HG02588 (cell line): ENCODE measurements around the gene THRB.

Experiments used
- ATAC-seq: cut with Tn5 transposase; IDR thresholded peaks from one replicate; pipeline ENCODE4 v1.9.1; 2021; ENCODE audit warnings: mild to moderate bottlenecking, moderate library complexity; ENCODE audit not compliant: unreplicated experiment

Gene THRB

DNA sequence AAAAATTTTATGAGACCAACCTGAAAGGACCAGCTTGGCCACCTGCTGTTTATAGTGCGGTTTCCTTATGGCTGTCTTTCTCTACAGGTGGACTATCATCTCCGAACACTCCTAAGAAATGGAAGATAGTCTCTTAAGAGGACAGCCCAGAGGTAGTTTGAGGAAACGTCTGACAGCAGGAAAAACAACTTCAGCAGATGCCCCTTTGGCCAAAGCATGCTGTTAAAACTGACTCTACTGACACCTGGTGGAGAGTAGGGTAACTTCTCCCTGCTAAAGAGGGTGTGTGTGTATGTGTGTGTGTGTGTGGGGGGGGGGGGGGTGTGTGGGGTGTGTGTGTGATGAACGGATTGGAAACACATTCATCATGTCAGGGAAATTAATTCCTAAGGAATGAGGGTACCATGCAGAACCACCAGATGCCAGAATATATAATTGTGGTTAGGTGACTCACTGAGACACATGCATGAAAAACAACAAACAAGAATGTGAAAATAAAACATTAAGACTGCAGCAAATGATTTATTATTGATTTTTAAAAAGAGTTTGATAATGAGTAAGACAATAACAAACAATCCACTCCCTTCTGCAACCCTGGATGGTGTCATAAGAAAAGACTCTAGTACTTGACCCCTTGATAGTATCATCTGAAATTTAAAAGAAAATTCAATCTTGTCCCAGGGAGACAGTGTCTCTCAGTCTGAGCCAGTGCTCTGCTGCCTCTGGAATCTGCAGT lies 256.5 kb downstream of the THRB start:
- ATAC-seq, result peak; percentile 75

DNA sequence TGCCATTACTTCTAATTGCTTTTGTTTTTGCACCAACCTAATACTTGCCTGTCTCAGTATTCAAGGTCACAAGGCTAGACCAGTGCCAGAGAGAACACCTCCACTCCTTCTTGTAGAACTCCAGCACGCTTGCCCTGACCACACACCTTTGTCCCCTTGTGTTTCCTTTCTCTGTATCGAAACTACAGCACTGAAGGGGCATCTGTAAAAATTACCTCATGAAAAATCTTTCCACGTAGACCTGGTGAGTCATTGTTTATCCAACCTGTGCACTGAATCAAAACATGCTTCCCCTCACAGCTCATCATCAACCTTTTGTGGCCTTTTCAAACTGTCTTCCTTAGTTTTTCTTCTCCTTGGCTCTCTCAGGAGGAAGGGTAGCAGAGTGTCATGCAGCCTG lies 259.5 kb downstream of the THRB start:
- ATAC-seq, result peak; percentile 47

DNA sequence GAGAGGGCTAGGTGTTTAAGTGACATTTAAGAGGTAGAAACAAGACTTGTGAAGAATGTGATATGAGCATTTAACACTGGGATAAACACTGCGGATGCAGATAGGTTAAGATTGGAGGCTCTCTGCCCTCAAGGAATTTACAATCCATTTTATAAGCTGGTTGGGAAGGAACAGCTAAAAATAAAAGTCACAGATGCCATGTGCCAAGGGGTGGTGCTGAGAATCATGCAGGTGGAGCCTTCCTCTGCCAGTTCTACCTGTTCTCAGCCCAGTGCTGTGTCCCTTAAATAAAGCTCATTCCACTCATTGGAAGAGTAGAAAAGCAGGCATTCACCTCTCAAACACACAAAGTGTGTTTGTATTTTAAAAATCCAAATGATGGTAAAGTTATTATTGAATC lies 261.9 kb downstream of the THRB start:
- no peak for ATAC-seq

DNA sequence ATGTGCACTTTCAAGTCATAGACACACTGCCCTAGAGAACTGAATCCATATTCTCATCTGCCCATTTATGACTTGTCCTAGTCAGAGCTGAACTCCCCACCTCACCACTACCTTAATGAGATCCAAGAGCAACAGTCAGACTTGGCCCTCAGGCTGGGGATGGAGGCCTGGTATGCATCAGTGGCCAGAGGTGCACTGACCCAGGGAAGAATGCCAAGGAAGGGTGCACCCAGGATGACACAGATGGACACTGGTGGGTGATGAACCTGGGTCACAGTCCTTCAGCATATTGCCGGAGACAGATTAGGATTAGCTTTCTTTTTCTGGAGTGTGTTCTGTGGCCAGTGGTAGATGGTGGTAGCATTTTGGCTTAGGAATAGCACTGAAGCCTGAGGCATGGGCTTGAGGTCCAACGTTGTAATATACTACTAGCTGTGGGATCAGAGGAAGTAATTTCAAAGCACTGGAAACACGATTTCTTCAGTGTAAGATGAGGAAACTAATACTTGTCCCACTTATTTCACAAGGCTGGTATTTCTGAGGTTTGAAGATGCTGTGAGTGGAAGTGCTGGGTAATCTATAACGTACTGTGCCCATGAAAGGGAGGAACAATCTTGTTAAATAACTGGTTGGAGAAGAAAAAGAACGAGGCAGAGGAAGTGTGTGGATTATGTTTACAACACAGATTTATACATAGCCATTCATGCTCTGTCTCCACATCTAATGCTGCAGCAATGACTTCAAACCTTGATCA lies 265.0 kb downstream of the THRB start:
- ATAC-seq, result no peak

DNA sequence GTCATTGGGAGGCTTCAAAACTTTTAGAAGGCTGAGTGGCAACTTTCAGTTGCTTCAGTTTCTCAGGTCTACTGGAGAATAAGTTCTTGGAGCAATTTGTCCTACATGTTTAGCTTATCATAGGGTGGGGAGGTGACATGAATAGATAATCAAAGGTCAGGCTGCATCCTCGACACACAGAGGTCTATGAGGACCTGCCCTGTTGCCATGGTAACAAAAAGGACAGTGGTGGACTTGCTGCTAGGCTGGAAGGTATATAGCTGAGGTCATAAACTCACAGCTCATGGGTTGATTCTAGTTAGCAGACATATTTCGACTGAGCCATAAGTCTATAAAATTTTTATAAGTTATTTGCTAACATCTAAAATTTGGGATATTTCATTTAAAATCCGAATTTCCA lies 267.0 kb downstream of the THRB start:
- no peak for ATAC-seq

DNA sequence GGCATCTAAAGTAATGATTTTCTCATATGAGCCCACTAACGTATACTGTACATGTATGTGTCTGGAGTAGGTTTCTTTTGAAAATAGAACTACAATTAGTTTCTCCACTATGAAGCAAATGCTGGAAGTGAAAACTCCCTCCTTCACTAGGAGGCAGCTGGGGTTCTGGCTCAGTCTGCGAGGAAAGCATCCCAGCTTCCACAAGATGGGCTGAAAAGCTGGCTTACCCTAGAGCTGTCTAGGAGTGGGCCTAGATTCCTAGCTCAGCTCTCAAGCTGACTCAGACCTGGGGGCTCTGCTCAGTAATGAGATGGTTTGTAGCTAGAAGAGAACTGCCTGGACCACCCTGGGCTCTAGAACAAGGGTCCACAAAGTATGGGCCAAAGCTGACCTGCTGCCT lies 268.3 kb downstream of the THRB start:
- no peak for ATAC-seq

DNA sequence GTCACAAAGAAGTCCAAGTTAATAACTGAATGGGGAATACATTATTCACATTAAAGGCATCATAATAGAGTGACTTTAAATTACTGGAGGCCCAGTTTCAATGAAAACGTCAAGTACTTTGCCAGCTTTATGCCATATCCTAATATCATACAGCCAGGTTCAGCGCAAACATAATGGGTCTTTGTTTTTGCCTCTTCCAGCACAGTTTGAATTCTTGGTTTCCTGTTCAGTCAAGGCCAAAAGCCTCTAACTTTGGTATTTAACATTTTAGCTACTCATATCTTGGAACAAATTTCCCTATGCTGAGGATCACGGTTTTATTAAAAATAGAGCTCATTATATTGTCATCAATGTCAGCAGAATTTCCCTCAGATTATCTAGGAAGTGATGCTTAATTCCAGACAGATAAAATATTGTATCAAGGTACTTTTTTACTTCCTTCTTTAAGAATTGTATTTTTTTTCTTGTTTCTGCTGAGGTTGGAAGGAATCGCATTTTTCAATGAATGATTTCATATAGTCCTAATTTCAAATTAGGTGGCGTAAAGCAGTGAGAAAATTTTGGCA lies 269.2 kb downstream of the THRB start:
- ATAC-seq, result no peak

DNA sequence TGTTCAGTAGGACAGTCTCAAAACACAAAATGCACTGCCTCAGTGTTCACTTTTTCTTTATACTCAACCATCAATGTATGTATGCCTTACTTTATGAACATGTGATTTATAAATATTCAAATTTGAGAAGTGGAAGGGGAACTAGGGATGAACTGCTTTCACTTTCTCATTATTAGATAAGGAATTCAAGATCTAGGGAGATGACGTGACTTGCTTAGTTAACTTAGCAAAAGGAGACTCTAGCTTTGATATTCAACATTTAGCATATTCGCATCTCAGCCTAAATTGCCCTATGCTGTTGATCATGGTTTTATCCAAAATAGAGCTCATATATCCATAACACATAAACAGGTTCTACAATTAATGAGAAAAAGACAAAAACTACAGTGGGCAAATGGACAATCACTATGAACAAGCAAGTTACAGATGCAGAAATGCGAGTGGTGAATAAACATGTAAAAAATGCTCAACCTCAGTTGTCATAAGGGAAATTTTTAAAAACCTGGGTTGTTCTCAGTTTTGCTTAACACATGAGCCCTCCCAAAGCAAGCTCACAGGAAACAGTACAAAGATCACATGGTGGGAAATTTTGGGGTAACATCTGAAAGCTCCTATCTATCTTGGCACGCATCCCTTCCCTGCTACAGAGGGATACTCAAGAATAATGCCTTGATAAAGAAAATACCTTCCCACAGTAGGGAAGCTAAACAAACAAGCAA lies 269.8 kb downstream of the THRB start:
- no peak for ATAC-seq

DNA sequence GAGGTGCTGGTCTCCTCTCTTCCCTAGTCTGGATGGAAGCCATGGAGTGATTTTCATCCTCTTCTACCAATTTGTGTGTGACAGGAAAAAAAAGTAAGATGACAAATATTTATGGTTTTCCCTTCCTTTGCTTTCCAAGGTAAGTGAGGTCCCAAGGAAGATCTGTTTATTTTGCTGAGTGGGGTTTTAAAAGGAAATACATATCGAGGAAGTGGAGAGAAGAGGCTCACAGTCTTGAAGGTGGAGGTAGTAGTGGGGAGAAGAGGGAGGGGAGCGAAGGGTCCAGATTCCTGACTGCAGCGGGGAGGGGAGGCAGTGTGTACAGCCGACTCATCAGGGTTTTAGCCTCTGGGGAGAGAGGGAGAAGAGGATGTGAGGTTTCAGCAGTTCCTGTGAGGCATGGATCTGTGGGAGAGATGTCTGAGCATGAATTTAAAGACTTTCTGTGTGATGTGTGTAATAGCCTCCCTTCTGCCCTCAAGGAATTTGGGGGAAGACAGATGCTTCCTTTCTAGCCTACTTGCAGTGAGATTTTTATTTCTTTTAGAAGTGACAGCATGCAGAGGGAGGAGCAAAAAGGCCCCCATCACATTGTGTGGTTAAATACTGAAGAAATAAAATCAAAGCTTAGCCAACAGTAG lies 272.4 kb downstream of the THRB start:
- no peak for ATAC-seq

DNA sequence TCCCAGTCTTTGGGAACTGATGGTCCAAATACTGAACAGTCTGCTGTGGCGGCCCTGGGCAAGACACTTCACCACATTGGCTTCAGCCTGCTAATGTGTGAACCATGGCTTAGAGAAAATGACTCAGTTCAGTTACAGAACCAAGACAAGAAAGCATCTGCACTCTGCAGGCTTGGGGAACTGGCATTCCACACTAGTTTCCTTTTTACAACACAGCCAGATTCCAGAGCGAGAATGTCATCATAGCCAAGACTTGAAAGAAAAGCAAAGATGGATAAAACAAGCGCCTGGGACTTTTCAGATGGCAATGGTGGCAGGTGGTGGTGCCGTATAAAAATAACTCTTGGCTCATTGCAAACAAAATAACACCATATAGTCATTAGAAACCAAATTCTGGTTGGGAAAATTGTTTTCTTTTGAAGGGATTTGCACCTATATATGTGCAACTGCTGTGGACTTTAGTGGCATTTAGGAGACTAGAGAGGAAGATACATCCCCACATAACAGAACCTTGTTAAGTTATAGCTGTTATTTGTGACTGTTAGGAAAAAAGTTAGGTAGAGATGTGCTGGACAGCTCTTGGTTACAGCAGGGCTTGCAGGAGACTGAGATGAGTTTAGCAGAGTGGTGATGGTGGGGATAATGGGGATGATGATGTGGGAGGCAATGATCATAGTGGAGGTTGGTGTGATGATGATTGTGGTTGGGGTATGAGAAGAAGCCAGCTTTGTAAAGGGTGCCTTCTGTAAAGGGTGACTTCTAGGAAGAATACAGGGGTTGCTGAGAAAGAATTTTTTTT lies 273.6 kb downstream of the THRB start:
- ATAC-seq, result no peak

DNA sequence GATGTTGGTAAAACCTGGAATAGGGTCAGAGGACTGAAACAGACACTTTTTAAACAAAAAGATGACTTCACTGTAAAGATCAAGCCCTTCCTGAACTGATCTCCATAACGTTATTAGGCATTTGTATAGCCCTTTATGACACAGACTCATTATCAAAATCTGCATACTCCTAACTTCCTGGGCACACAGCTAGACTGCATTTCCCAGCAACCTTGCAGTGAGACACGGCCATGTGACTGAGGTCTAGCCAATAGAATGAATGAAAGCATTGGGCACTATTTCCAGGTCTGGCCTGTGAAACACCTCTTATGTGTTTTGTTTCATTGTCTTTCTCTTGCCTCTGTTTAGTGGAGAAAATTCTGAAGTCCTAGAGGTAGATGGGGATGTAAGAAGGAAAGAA lies 279.1 kb downstream of the THRB start:
- ATAC-seq, result no peak

DNA sequence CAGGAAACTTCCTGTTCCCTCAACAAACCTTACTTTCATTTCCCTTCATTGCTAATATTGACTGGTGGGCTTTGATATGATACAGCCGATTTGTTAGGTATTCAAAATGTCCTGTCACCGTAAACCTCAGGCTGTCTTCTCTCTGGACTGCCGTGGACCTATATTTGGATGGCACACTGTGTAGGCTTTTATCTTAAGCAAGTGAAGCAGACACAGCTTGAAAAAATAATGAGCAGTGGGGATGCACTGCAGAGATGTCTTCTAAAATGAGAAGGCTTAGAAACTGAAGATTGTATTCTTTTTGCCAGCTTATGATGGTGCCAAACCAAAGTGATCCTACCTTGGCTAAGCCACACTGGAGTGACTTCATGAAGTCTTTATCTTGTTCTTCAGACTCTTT lies 283.3 kb downstream of the THRB start:
- no peak for ATAC-seq

DNA sequence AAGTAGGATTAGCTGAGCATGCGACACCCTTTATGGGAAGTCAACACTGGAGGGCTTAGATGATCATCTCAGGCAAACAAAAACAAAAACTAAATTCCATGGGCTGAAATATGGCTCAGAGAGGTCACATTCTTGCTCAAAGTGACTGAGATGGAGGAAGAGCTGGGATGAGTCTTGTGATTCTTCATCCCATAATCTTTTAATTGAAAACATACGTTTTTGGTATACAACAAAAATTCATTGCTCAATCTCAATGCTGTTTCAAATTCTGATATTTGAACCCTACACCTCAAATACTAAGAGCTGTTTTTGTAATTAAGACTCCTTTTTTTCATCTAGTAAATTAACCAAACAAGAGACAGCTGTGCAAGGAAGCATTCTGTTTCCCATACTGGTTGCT lies 292.6 kb downstream of the THRB start:
- no peak for ATAC-seq

DNA sequence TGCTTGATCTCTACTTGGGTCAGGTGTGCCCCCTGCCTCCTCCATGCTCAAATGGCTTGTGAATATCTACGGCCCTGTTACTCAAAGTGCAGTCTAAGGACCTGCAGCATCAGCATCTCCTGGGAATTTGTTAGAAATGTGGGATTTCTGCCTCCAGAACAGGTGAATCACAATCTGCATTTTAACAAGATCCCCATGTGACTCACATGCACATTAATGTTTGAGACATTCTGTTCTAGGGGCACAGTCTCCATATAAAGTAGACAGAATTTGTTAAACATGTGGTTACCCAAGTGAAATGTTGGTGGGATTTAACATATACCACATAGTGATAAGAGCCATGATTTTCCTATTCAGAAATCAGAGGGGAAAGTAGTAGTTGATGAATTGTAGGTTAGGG lies 293.3 kb downstream of the THRB start:
- no peak for ATAC-seq

DNA sequence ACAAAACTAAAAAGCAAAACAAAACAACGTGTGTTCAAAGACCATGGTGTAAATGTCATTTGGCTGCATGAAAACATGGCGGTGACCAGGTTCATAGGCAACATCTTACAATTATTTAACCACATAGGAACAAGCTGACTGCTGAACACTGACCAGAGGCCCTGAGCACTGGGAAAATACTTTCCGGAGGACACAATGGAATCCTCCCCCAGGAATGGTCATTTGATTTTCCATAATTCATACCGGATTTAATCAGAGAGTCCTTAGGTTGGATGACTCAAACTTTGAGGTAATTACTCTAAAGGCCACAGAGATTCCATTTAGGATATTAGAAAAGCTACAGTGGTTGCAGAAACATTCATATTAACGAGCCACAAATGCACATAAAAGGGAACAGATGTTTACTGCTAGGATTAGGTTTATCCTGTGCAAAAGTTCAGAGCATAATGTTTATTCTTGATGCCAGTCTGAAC lies 294.8 kb downstream of the THRB start:
- no peak for ATAC-seq

DNA sequence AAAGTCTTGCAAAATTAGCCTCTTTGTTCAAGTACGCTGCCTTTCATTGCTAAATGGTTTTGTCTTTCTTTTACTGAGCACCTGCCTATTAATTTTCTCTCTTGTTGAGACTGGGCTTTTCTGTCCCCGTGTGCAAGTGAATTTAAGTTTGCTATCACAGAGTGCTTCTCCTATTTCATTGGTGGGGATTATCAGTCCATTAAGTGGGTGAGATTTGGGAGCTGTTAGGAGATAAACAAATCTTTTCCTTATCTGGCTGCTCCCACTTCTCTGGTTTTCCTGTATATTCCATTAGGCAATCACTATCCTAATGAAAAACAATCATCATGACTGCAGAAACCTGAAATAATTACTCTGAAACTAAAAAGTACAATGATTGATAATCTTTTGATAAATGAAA lies 295.4 kb downstream of the THRB start:
- ATAC-seq, result no peak

DNA sequence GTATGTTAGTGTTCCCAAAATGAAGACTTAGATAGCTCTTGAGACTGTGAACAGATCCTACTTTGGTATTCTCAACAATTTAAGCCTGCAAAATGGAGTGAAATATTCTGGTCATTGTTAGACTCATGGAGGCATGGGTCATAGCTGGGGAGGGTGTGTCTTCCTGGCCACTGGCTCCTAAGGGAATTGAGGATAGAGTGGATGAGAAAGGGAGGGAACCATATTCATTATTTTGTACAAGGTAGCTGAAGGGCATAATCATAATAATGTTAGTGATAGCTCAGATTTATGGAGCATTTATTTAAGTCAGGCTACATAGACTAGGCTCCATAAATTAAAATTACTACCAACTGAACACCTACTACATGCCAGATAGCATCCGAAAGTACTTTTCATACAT lies 295.9 kb downstream of the THRB start:
- no peak for ATAC-seq

DNA sequence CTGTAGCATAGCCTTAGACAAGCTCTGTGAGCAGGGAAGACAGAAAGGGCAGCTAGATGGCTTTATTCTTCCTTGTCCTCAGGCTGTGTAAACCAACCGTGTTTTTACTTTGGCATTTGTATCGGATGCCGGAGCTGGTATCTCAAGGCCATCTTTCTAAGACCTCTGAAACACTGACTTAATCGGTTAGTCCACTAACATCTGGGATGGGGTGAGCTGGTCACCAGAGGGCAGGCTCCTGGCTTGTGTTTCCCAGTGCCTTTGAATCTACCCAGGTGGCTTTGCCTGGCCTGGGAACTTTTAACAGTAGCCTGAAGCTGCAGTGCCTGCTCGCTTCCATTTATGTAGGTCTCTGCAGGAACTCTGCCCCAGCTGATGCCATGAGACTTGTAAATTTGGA lies 296.8 kb downstream of the THRB start:
- no peak for ATAC-seq

DNA sequence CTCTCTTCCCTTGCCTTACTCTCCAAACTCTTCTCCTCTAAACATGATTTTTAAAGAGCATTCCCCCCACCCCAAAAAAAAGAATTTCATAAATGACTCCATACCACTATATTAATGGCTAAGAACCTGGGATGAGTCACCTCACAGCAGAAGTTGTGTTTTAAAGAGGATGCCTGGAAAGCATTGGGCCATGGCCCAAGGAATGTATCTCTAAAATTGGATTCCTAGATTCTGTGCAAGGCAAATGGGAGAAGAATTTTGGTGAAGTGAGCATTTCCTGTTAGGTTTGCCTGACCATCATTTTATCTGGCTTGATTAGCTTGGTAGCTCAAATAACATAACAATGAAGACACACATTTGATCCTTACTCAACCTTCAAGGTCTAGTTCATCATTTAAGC lies 298.1 kb downstream of the THRB start:
- no peak for ATAC-seq

DNA sequence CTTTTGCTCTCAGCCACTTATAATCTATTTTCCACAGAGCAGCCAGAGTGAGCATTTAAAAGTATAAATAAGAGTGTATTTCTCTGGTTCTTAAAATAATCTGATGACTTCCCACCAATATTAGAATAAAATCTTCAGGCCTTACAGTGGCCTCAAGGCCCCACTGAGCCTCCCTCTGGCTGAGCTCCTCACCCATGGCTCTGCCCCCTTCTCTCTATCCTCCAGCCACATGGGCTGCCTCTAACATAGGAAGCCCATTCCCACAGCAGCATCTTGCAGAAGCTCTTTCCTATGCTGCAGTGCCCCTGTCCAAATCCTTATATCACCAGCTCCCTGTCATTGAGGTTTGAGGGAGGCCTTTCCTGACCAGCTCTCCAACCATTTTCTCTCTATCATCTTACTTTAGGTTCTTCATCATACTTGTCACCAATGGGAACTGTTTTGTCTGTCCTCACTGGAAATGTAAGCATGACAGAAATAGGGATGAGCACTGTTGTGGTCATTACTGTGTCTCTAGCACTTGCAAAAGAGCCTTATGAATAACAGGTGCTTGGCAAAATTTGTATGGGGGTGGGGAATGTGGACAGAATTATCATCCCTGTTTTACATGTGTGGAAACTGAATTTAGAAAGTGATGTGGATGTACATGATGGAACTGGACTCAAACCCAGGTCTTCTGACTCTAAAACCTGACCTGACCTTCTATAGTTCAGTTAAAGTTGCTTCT lies 299.0 kb downstream of the THRB start:
- no peak for ATAC-seq
